ENCODE results near the gene CCN5. TPM values are rescaled to one million over a fixed set of nuclear protein-coding genes. Genes with fewer than 3 reads are reported as not detected.

CCN5 gene
- total RNA-seq, 1 experiment from 2014 or later = 0.37 TPM

- no peaks in the 10 kb centered on the region for H3K36me3 Mint-ChIP-seq
- TF ChIP-seq JUN (CRISPR knock-in tag; IDR thresholded peaks at IDR 0.05) (no peak), PRRX2 (CRISPR knock-in tag; IDR thresholded peaks at IDR 0.05) (no peak), TEAD4 (CRISPR knock-in tag; IDR thresholded peaks at IDR 0.05) (no peak), ZNF512 (CRISPR knock-in tag; IDR thresholded peaks at IDR 0.05; ENCODE audit: borderline replicate concordance) (no peak), ESRRA (CRISPR knock-in tag; IDR thresholded peaks at IDR 0.05; ENCODE audit: borderline replicate concordance) (no peak), ZNF423 (CRISPR knock-in tag; IDR thresholded peaks at IDR 0.05) (no peak), GTF2I (CRISPR knock-in tag; conservative IDR thresholded peaks at IDR 0.05) (no peak)
- TF ChIP-seq, protein P1, sequence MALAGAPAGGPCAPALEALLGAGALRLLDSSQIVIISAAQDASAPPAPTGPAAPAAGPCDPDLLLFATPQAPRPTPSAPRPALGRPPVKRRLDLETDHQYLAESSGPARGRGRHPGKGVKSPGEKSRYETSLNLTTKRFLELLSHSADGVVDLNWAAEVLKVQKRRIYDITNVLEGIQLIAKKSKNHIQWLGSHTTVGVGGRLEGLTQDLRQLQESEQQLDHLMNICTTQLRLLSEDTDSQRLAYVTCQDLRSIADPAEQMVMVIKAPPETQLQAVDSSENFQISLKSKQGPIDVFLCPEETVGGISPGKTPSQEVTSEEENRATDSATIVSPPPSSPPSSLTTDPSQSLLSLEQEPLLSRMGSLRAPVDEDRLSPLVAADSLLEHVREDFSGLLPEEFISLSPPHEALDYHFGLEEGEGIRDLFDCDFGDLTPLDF (CRISPR knock-in tag; IDR thresholded peaks at IDR 0.05) = no peak
- TF ChIP-seq, protein P2, sequence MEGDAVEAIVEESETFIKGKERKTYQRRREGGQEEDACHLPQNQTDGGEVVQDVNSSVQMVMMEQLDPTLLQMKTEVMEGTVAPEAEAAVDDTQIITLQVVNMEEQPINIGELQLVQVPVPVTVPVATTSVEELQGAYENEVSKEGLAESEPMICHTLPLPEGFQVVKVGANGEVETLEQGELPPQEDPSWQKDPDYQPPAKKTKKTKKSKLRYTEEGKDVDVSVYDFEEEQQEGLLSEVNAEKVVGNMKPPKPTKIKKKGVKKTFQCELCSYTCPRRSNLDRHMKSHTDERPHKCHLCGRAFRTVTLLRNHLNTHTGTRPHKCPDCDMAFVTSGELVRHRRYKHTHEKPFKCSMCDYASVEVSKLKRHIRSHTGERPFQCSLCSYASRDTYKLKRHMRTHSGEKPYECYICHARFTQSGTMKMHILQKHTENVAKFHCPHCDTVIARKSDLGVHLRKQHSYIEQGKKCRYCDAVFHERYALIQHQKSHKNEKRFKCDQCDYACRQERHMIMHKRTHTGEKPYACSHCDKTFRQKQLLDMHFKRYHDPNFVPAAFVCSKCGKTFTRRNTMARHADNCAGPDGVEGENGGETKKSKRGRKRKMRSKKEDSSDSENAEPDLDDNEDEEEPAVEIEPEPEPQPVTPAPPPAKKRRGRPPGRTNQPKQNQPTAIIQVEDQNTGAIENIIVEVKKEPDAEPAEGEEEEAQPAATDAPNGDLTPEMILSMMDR (IDR thresholded peaks at IDR 0.05) = no peak
- no peak overlapping the region for H3K27ac Mint-ChIP-seq
These were observed 33.2 kb upstream of the CCN5 start for GRCh38 chr20:44681796-44682566.

DNA sequence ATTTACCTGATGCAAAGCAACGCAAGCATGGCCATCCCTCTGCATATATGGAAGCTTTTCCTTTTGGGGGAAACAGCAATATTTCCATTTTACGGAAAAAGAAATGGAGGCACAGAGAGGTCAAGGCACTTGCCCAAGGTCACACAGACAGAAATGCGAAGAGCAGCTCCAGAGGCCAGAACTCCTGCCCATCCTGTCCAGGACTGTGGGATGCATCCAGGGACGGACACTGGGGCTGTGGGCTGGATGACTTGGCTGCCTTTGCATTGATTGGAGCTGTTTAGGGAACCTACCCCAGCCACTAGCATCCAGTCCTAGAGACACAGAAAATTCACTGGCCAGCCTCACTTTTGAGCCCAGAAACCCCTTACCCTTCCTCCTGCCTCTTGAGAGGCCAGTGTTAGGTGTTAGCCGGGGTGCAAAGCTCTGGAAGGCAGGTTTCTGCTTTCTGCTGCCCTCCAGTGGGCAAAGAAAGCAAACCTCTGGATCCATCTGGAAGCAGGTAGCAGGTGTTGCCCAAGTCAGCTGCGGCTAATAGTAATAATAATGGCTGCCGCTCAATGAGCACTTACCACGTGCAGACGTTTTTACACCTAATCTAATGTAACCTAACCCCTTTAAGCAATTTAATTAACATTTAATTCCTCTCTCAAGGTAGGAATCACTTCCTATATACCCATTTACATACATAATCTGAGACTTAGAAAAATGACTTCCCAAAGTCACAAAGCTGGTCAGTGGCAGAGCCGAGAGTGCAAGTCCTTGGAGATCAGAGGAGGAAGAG lies 31.7 kb upstream of the CCN5 start:
- no peak overlapping the region for H3K27ac Mint-ChIP-seq
- H3K36me3 Mint-ChIP-seq = no peaks in the 10 kb centered on the region
- peaks cover 23% of the 10 kb centered on the region for H3K4me1 Mint-ChIP-seq
- DNase-seq (ENCODE audit: low spot score) (peak; percentile 85), ATAC-seq (peak; percentile 81)
- peaks cover 5% of the 10 kb centered on the region; the same call in 1 of the 2 replicates for H3K9me3 Mint-ChIP-seq
- peaks cover 10% of the 10 kb centered on the region for H3K27me3 Mint-ChIP-seq (ENCODE audit: low read depth)
- H3K4me3 Mint-ChIP-seq = no peak overlapping the region
- POLR2A ChIA-PET = interaction anchor here (0.8 kb wide), 1 partner anchor 37 kb away, joined by 4 read pairs; no protein-coding TSS in a partner anchor
- CTCF ChIA-PET = interaction anchor here (0.6 to 4.2 kb wide), 47 partner anchors 13 to 373 kb away, joined by 3 to 83 read pairs (median 4); partner anchors contain the start of genes ADA, FITM2 and TTPAL
- no peak for TF ChIP-seq TEAD4 (CRISPR knock-in tag; IDR thresholded peaks at IDR 0.05)
- TF ChIP-seq, protein P2 (IDR thresholded peaks at IDR 0.05) = peak; percentile 60
- TF ChIP-seq CREM (CRISPR knock-in tag; IDR thresholded peaks at IDR 0.05) = no peak
- 0 out of 2 replicates have a peak, but pooled peaks have one; percentile 15 for TF ChIP-seq FOXP1 (CRISPR knock-in tag; IDR thresholded peaks at IDR 0.05; ENCODE audit: borderline replicate concordance)
- TF ChIP-seq, protein P3, sequence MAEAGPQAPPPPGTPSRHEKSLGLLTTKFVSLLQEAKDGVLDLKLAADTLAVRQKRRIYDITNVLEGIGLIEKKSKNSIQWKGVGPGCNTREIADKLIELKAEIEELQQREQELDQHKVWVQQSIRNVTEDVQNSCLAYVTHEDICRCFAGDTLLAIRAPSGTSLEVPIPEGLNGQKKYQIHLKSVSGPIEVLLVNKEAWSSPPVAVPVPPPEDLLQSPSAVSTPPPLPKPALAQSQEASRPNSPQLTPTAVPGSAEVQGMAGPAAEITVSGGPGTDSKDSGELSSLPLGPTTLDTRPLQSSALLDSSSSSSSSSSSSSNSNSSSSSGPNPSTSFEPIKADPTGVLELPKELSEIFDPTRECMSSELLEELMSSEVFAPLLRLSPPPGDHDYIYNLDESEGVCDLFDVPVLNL (CRISPR knock-in tag; IDR thresholded peaks at IDR 0.05; ENCODE audit: borderline replicate concordance, low read depth) = no peak
- no peak for TF ChIP-seq NFYB (CRISPR knock-in tag; conservative IDR thresholded peaks at IDR 0.05; ENCODE audit: low read depth)
- no peak for TF ChIP-seq AR (CRISPR knock-in tag; IDR thresholded peaks at IDR 0.05)
- TF ChIP-seq ZNF416 (CRISPR knock-in tag; IDR thresholded peaks at IDR 0.05) = no peak
- no peak for TF ChIP-seq RELA (CRISPR knock-in tag; IDR thresholded peaks at IDR 0.05; ENCODE audit: borderline replicate concordance)
- TF ChIP-seq ZNF512 (CRISPR knock-in tag; IDR thresholded peaks at IDR 0.05; ENCODE audit: borderline replicate concordance) = no peak
- TF ChIP-seq ZNF396 (CRISPR knock-in tag; IDR thresholded peaks at IDR 0.05; ENCODE audit: borderline replicate concordance) = no peak
- no peak for TF ChIP-seq ZNF219 (CRISPR knock-in tag; IDR thresholded peaks at IDR 0.05; ENCODE audit: borderline replicate concordance)

More at GRCh38 chr20:44681796-44682566, 33.2 kb upstream of the CCN5 start:
- ATAC-seq (no peak), DNase-seq (ENCODE audit: low spot score) (no peak)
- ChIA-PET CTCF (interaction anchor here (1.3 to 4.2 kb wide), 6 partner anchors 26 to 297 kb away, joined by 3 to 83 read pairs (median 16); partner anchors contain the start of gene ADA), POLR2A (no interaction called here)
- H3K9me3 Mint-ChIP-seq = no peaks in the 10 kb centered on the region
- H3K4me1 Mint-ChIP-seq = peaks cover 27% of the 10 kb centered on the region
- no peak overlapping the region for H3K4me3 Mint-ChIP-seq
- H3K27me3 Mint-ChIP-seq (ENCODE audit: low read depth) = peaks cover 10% of the 10 kb centered on the region
